Measurements from ENCODE around the gene COL5A1.

COL5A1 gene

DNA sequence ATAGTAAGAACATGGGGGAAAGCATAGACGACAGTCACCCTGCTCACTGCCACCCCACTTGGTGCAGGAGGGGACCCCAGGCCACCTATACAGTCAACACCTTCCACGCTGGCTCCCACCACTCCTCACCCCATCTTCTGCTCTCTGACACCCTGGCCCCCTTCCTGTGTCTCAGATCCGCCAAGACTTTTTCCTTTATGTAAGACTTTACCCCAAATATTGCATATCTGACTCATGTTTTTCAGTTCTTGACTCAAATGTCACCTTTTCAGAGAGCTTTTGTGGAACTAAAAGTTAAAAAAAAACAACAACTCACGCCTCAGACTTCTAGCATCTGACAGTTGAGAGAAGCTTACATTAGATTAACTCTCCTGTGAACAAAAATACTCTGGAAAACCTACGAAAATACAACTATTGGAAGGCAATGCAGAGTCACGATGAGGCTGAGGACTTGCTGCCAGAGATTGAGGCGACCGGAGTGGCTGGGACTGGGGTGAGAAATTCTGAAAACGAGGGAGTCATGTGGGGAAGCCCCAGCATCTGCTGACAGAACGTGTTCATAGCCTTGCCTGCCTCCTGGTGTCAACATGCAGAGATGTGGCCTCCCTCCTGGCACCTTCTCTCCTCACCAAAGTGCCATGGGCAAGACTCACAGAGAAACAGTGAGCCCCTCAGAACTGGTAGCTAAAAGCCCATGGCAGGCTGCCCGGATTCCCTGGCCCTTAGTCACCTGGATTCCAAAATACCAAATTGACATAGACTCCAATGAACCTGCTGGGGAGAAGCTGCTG lies 216.6 kb downstream of the COL5A1 start:
- intact Hi-C loops (cut with DNase I) = no loop called here
- peak in 12 of 42 donors; percentile 7 to 36 (median 21) for DNase-seq

DNA sequence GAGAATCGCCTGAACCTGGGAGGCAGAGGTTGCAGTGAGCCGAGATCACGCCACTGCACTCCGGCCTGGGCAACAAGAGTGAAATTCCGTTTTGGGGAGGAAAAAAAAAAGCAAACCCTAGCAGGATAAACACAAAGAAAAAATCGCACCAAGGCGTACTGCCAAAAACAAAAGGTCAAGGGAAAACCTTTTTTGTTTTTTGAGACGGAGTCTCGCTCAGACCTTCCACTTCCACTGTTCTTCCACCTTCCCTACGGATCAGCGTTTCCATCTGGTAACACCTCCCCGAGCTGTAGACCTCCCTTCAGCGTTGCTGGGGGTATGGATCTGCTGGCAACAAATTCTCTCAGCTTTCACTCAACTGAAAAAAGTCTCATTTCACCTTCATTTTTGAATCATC lies 218.9 kb downstream of the COL5A1 start:
- peak in 1 of 42 donors; percentile 5 for DNase-seq
- intact Hi-C loops (cut with DNase I) = no loop called here

DNA sequence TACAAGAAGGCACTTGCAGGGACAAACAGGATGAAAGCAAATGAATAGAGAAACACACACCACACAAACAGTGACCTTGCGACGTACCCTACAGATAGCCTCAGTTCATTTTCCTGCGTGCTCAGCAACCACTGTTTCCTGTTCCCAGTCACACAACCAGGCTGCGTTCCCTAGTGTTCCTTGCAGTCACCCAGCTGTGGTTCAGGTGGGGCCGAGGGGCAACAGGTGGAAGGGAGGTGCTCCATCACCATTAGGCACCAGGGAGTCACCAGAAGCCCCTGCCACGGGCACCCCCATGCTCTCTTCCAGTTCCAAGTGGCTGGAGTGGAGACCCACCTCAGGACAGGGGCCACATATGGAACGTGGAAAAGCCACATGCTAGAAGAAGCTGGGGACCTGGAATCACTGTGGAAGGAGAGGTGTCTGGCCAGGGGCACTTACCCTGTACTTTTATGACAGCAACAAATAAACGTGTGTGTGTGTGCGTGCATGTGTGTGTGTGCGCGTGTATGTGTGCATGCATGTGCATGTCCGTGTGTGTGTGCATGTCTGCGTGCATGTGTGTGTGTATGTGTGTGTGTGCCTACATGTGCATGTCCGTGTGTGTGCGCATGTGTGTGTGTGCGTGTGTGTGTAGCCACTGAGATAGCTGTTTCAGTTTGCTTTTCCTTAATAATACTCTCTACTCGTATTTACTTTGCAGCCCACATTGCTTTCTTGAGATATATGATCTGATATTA lies 220.2 kb downstream of the COL5A1 start:
- DNase-seq = peak in 1 of 42 donors; percentile 7
- intact Hi-C loops (cut with DNase I) = no loop called here

DNA sequence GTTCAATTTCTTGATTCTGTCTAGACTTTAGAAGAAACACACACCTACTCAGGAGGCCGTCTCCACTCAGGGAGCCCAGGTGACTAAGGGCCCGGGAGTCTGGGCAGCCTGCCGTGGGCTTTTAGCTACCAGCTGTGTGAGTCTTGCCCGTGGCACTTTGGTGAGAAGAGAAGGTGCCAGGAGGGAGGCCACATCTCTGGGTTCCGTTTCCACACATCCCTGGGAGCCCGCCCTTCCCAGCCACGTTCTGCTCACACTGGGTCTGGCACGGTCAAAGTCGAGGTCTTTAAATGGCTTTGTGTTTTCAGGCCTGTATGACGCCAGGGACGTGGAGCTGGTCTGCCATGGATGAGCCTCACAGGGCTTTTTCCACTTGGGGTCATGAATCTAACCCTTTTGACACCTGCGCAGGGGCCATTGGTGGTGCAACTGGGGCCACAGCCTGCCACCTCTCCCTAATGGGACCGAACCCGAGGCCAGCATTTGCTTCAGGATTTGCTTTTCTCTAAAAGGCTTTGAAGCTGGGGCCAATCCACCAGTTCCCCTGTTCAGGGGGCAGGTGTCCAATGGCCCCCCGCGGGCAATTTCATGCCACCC lies 221.8 kb downstream of the COL5A1 start:
- peak in 5 of 42 donors; percentile 7 to 25 (median 13) for DNase-seq
- intact Hi-C loops (cut with DNase I) = no loop called here

DNA sequence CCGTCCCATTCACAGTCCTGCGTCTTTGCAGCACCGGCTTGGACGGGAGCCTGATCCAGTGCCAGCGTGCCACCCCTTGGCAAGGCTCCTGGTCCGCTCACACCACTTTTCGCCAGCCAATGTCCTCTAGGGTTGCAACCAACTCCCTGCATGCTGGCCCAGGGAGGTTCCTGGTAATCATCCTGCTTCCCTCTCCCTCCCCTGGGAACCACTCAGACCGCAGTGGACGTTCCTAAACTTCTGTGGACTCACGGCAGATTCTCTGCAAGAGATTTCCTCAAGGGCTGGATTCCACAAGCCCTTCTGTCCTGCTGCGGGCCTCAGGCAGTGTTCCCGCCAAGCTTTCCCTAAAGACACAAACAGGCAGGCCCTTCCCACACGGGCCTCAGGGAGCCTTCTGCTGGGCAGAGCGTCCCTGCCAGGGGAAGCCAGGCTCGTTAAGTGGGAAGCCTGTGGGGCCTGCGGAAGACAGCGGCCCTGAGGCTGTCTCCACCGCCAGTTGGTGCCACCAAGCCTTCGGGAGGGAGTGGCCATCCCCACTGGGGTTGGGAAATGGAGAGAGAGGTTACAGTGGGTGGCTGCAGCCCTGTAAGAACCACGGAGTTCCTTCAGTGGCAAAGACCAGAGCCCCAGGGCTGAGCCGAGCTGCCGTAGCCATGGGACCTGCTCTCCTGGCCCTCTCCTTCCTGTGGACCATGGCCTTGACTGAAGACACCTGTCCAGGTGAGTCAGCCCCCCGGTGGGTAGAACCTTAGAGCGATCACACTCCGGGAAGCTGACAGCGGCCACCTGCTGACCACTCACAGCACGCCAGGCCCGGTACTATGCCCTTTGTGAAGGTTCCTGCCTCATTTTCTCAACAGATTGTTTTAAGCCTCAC lies 222.6 kb downstream of the COL5A1 start:
- intact Hi-C loops (cut with DNase I) = no loop called here
- DNase-seq = peak in 16 of 42 donors; percentile 4 to 60 (median 31)

DNA sequence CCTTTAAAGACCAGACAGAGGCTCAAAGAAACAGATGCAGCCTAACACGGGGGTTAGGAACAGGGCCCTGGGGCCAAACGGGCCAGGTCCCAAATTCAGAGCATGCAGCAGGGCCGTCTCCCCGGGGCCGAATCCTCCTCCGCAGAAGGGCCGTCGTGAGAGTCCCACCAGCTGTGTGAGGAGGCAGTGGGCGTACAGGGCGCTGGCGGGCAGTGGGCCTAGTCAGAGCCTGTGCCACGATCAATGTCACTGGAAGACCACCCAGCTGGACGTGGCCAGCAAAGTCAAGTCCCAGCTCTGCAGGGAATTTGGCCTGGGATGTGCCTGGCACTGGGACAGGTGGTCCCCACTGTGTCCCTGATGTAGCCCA lies 223.2 kb downstream of the COL5A1 start:
- DNase-seq = peak in 3 of 42 donors; percentile 1 to 27 (median 7)
- intact Hi-C loops (cut with DNase I) = no loop called here

DNA sequence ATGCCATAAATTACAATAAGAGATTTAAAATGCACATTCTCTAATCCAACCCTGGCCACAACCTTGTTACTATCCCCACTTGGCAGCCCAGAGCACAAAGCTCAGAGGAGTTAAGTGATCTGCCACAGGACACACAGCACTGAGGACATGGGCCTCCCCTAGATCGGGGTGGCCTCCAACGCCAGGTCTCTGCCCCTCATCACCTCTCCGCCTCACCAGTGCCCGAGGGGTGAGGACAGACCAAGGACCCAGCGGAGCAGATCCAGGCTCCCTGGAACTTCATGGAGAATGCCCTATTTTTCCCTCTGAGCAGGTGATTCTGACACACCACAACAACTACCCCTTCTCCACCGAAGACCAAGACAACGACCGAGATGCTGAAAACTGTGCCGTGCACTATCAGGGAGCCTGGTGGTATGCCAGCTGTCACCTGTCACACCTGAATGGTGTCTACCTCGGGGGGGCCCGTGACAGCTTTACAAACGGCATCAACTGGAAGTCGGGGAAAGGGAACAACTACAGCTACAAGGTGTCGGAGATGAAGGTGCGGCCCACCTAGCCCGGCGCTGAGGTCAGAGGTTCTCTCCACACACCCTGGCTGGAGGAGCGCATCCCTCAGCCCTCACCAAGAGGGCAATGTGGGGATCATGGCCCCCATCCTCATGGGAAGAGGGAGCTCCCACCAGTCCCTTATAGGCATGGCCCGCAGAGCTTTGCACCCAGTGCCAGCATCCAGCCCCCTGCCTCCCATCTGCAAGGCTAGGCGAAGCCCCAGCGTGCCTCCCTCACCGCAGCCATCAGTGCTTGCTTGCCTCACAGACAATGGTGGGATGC lies 226.5 kb downstream of the COL5A1 start:
- intact Hi-C loops (cut with DNase I) = no loop called here
- peak in 1 of 42 donors; percentile 2 for DNase-seq

DNA sequence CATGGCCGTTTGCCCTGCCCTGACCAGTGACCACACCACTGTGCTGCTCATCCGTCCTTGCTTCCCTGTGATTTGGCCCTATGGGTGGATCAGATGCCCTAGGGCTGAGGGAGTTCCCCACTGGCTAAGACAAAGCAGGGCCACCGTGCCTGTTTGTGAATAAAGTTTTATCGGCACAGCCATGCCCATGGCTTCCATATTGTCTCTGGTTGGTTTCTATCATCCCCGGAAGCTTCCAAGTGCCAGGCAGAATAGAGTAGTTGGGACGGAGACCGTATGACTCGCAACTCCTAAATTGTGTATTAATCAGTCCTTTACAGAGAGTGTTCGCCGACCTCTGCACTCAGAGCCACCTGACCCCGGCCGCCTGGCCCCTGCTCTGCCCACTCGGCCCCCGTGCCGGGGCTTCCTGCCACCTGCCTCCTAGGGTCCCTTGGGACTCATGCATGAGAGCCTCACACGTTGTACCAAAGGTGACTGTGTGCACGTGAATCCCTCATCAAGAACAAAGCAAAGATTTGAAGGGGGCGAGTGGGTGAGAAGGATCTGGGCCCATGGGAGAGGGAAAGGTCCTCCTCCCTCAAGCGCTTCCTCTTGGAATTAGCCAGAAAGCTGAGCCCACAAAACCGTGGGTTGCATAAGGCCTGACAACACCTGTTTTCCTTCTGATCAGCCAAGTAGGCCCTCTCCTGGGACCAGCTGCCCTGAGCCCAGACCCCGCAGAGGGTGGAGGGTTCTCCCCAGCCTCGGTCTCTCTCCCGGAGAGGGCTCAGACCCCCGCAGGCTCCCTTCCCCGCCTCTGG lies 227.3 kb downstream of the COL5A1 start:
- DNase-seq = peak in 1 of 42 donors; percentile 2
- intact Hi-C loops (cut with DNase I) = no loop called here

DNA sequence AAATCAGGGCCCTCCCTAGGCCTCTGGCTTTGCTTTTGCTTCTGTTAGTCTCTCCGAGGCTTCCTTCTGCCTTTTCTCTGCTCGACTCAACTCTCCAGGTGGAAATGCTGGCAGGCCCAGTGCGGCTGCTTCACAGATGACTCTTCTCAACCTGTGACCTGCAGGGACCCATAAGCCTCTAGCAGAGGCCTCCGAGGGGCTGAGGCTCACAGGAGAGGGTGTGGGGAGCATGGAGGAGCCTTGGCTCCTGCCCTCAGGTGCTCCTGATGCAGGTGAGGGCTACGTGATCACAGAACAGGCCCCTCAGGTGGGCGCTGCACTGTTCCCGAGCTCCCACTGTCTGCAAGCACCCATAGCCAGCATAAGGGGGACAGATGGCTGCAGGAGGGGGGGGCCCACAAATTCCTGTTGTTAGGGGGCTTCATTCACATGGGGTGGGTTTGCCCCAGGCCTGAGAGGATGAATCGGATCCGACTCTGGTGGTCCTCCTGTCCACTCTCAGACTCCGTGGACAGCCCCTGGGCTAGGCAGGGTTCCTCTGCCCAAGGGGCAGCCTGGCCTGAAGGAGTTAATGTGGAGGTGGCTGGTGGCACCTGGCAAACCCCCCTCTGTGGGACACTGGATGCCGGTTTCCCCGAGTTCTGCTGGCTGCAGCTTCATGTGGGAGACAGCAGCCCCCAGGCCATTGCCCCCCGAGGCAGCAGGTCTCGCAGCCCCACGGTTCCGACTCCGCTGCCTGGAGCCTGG lies 228.1 kb downstream of the COL5A1 start:
- DNase-seq = peak in 1 of 42 donors; percentile 7
- intact Hi-C loops (cut with DNase I) = no loop called here

DNA sequence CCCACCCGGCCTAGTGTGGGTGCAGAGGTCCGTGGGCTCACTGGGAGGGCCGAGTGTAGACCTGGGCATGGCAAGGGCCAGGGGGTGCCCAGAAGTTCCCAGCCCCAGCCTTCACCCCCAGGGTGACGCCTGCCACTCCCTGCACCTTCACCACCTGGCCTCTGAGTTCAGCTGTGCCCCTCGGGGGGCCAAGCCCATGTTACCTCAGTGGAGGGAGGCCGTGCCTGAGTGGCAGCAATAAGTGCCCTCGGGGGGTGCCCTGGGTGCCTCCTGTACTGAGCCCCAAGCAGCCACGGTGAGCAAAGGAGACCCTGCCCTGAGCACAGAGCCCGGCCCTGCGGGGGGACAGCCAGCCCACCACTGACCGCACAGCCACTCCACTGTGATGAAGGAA lies 228.7 kb downstream of the COL5A1 start:
- intact Hi-C loops (cut with DNase I) = no loop called here
- peak in 1 of 42 donors; percentile 2 for DNase-seq

DNA sequence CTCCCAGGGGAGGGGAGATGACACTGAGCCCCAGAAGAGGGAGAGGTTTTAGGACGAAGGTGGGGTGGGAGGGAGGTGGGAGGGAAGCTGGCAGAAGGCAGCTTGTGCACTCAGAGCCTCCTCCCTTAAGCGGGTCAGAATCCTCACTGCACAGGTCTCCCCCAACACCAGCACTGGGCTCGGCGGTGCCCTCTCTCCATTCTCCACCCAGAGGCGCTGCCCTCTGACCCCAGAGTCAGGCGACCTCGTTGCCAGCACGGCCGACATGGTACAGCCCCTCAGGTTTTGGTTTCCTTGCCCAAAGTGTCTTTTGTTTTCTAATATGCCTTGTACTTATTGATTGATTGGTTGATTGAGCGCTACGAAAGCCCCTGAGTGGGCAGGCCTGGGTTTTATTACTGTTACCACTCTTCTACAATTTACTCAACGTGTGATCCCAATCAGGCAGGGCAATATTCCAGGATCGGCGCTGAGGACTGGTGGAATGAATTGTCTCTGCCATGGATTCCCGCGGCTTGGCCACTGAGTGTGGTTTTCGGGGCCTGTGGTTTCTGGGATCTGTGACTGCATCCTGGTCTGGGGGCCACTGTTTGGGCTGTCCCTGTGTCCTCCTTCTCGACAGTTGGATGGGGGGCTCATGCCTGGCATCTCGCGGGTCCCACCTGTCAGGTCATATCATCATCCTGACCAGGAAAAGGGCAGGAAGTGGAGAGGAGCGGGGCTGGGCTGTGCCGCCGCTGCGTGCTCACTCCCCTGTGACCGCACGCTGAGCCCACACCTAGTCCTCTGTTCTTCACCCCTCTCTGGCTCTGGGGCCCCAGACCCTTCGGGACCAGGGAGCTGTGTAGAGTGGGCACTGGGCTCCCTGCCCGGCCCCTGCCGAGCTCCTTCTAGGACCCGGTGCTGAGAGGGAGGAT lies 229.4 kb downstream of the COL5A1 start:
- intact Hi-C loops (cut with DNase I) = no loop called here
- DNase-seq = no peak

DNA sequence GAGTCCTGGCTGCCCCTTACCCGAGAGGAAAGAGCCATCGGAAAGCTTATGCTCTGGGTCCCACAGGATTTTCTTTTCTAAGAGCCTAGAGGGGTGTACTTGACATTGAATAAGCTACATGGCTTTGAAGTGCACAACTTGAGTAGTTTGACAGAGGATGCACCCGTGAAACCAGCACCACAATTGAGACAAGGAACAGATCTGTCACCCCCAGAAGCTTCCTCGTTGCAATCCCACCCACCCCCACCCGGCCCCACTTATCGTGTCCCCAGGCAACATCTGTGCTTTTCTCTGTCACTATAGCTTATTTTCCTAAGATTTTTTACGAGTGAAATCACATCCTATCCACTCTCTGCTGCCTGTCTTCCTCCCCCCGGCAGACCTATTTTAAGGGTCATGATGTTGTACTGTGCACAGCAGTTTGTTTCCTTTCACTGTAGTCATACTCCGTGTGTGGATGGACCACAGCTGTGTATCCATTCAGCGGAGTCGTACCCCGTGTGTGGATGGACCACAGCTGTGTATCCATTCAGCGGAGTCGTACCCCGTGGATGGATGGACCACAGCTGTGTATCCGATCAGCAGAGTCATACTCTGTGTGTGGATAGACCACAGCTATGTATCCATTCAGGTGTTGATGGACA lies 230.2 kb downstream of the COL5A1 start:
- peak in 1 of 42 donors; percentile 5 for DNase-seq

DNA sequence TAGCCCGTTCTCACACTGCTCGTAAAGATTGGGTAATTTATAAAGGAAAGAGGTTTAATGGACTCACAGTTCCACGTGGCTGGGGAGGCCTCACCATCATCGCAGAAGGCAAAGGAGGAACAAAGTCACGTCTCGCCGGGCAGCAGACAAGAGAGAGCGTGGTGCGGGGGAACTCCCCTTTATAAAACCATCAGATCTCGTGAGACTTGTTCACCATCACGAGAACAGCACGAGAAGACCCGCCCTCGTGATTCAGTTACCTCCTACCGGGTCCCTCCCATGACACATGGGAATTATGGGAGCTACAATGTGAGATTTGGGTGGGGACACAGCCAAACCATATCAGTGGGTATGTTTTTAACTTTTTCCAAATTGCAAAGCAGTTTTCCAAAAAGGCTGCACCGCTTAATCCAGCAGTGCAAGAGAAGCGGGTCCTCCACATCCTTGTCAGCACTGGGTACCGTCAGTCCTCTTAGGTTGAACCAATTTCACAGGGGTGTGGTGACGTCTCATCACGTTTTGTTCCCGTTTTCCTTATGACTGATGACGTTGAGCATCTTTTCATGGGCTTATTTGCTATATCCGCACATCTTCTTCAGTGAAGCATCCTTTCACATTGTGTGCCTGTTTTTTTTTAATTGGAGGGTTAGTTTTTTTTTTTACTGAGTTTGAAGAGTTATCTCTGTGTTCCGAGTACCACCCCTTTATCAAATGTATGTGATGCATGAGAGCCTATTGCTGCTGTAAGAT lies 231.1 kb downstream of the COL5A1 start:
- DNase-seq = peak in 1 of 42 donors; percentile 21
- intact Hi-C loops (cut with DNase I) = no loop called here

More for the DNA sequence above, 230.2 kb downstream of the COL5A1 start:
- intact Hi-C loops (cut with DNase I) = no loop called here

DNA sequence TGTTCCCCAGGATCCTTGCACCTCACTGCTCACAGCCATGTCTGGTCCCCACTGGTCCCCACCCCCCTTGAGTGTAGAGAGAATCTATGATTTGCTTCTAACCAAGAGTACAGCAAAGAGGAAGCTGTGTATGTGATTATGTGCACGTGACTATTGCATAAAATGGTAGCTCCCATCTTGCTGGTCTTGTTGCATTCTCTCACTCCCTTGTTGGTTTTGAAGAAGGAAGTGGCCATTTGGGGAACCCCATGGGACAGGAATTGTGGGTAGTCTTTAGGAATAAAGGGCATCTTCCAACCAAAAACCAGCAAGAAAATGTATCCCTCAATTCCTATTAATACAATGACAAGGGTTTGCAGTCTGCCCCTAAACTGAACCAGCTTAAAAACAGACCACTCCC lies 233.8 kb downstream of the COL5A1 start:
- DNase-seq = peak in 1 of 42 donors; percentile 8
- intact Hi-C loops (cut with DNase I) = no loop called here
